GM12878 (cell line): ENCODE data around the gene MTFP1.
A peak's percentile ranks its signal among the peaks of the same experiment; 100 is the strongest.

Source experiments
- CBFB ChIP-seq: IDR thresholded peaks from 2 replicates; pipeline ENCODE4 v1.6.1; 2016; ENCODE audit warnings: antibody characterized with exemption, low read depth
- EP300 ChIP-seq, 2 experiments: fragments of 150-350 bp in 1 of 2; IDR thresholded peaks; 2 replicates each; pipeline ENCODE4 v1.6.1; 2011 to 2012; ENCODE audit warnings: low read depth in 2 of 2, low read length in 2 of 2, borderline replicate concordance in 1 of 2, improper control_type of control experiment in 1 of 2, inconsistent platforms in 1 of 2; ENCODE audit not compliant: control insufficient read depth in 1 of 2
- ETV6 ChIP-seq, 2 experiments: fragments of 450-650 bp in 1 of 2; IDR thresholded peaks in 1 of 2; conservative IDR thresholded peaks in 1 of 2; 2 replicates each; pipeline ENCODE4 v1.6.1; 2014; ENCODE audit warnings: antibody characterized with exemption in 1 of 2, borderline replicate concordance in 1 of 2, low read depth in 1 of 2, mild to moderate bottlenecking in 1 of 2, moderate library complexity in 1 of 2
- IRF3 ChIP-seq: fragments of 450-650 bp; IDR thresholded peaks from 2 replicates; pipeline ENCODE4 v1.6.1; 2014; ENCODE audit warnings: mild to moderate bottlenecking
- JUND ChIP-seq: IDR thresholded peaks from 2 replicates; pipeline ENCODE4 v1.6.1; 2012; ENCODE audit warnings: low read depth, mild to moderate bottlenecking, low read length, improper control_type of control experiment, moderate library complexity
- POLR2A ChIP-seq: IDR thresholded peaks from 2 replicates; pipeline ENCODE4 v1.6.1; 2011; ENCODE audit warnings: low read depth, mild to moderate bottlenecking, low read length
- TARDBP ChIP-seq: IDR thresholded peaks from 2 replicates; pipeline ENCODE4 v1.6.1; 2016; ENCODE audit warnings: borderline replicate concordance
- TF ChIP-seq, protein P1 (sequence below), 3 experiments: IDR thresholded peaks in 2 of 3; conservative IDR thresholded peaks in 1 of 3; 2 replicates each; pipeline ENCODE4 v1.5.1; 2011; ENCODE audit warnings: low read depth in 3 of 3, low read length in 3 of 3, mild to moderate bottlenecking in 3 of 3, control low read depth in 2 of 3, moderate library complexity in 2 of 3, inconsistent platforms in 1 of 3, mixed read lengths in 1 of 3; ENCODE audit not compliant: control insufficient read depth in 2 of 3, insufficient read depth in 1 of 3; ENCODE audit errors: extremely low read depth in 1 of 3
- TF ChIP-seq, protein P2 (sequence below): fragments of 450-650 bp; IDR thresholded peaks from 2 replicates; pipeline ENCODE4 v1.6.1; 2016; ENCODE audit warnings: mild to moderate bottlenecking, moderate library complexity, borderline replicate concordance

DNA sequence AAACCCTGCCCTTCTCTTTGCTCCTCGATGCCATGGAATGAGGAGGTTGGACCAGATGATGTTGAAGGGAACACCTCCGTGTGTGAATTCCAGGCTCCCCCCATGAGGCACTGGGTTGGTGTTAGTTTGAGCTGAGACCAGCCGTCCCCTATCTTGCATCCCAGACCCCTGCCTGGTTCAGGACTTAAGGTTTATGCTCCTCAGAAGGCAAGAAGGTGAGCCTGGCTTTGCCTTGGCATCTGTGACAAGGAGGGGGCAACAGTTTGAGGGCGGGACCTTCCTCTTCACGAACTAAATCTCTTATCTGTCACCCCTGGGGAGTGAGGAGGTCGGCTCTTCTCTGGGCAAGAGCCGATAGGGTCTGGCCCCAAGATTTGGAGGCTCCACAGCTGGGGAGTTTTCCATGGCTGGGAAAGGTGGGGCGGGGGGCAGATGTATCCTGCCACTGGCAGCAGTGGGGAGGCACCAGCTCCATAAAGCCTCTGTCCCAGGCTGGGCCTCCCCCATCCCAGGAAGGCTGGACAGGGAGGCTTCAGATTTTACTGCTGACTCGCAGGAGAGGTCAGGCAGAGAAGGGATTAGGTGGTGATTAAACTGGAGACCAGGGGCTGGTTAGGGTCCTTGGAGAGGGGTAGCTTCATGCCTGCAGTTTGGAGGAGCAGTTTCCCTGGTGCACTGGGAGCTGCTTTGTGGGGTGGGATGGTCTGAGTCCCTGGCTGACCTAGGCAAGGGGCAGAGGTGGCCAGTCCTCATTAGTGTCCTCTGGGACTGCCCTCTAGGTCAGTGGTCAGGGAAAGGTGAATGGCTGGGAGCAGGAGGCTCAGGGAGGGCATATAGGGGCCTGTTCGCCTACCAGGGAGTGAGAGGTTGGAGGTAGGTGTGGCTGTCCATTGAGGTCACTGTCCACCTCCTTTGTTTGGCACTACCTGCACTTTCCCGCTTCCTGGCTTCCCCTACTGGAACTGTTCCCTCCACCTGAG, 27.6 kb upstream of the MTFP1 start:
- TF ChIP-seq, protein P1, sequence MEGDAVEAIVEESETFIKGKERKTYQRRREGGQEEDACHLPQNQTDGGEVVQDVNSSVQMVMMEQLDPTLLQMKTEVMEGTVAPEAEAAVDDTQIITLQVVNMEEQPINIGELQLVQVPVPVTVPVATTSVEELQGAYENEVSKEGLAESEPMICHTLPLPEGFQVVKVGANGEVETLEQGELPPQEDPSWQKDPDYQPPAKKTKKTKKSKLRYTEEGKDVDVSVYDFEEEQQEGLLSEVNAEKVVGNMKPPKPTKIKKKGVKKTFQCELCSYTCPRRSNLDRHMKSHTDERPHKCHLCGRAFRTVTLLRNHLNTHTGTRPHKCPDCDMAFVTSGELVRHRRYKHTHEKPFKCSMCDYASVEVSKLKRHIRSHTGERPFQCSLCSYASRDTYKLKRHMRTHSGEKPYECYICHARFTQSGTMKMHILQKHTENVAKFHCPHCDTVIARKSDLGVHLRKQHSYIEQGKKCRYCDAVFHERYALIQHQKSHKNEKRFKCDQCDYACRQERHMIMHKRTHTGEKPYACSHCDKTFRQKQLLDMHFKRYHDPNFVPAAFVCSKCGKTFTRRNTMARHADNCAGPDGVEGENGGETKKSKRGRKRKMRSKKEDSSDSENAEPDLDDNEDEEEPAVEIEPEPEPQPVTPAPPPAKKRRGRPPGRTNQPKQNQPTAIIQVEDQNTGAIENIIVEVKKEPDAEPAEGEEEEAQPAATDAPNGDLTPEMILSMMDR (IDR thresholded peaks at IDR 0.05 in 2 of 3, conservative IDR thresholded peaks at IDR 0.05 in 1 of 3; ENCODE audit: control insufficient read depth in 2 of 3, extremely low read depth in 1 of 3, insufficient read depth in 1 of 3, low read depth in 3 of 3, low read length in 3 of 3), result no peak
- no peak for TF ChIP-seq JUND
- TF ChIP-seq POLR2A, result peak; percentile 11; the same call in 1 of the 2 replicates
- TF ChIP-seq ETV6 (conservative IDR thresholded peaks at IDR 0.05 in 1 of 2, IDR thresholded peaks at IDR 0.05 in 1 of 2; ENCODE audit: borderline replicate concordance in 1 of 2, low read depth in 1 of 2), result no peak
- TF ChIP-seq, protein P2, sequence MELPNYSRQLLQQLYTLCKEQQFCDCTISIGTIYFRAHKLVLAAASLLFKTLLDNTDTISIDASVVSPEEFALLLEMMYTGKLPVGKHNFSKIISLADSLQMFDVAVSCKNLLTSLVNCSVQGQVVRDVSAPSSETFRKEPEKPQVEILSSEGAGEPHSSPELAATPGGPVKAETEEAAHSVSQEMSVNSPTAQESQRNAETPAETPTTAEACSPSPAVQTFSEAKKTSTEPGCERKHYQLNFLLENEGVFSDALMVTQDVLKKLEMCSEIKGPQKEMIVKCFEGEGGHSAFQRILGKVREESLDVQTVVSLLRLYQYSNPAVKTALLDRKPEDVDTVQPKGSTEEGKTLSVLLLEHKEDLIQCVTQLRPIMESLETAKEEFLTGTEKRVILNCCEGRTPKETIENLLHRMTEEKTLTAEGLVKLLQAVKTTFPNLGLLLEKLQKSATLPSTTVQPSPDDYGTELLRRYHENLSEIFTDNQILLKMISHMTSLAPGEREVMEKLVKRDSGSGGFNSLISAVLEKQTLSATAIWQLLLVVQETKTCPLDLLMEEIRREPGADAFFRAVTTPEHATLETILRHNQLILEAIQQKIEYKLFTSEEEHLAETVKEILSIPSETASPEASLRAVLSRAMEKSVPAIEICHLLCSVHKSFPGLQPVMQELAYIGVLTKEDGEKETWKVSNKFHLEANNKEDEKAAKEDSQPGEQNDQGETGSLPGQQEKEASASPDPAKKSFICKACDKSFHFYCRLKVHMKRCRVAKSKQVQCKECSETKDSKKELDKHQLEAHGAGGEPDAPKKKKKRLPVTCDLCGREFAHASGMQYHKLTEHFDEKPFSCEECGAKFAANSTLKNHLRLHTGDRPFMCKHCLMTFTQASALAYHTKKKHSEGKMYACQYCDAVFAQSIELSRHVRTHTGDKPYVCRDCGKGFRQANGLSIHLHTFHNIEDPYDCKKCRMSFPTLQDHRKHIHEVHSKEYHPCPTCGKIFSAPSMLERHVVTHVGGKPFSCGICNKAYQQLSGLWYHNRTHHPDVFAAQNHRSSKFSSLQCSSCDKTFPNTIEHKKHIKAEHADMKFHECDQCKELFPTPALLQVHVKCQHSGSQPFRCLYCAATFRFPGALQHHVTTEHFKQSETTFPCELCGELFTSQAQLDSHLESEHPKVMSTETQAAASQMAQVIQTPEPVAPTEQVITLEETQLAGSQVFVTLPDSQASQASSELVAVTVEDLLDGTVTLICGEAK, result no peak
- no peak for TF ChIP-seq IRF3
- no peak for TF ChIP-seq TARDBP
- TF ChIP-seq EP300 (IDR thresholded peaks at IDR 0.05; ENCODE audit: borderline replicate concordance in 1 of 2, control insufficient read depth in 1 of 2, low read depth in 2 of 2, low read length in 2 of 2), result no peak
- TF ChIP-seq CBFB, result no peak
